OCI-LY1 (cell line): ENCODE measurements around the gene WNK1.

ENCODE experiments used
- H2AFZ ChIP-seq: fragments of 200-600 bp; sonication (generic), shearing (Covaris generic); 2 replicates; pipeline ENCODE4 v1.6.0; 2014; ENCODE audit warnings: antibody characterized with exemption, mild to moderate bottlenecking, low read length
- H3F3A ChIP-seq: fragments of 200-600 bp; sonication (generic), shearing (Covaris generic); 2 replicates; pipeline ENCODE4 v1.6.0; 2014; ENCODE audit warnings: mild to moderate bottlenecking, antibody characterized with exemption, low read length, moderate library complexity; ENCODE audit not compliant: insufficient read depth
- H3K27ac ChIP-seq: fragments of 200-600 bp; sonication (generic); 2 replicates; pipeline ENCODE4 v1.5.1; 2014; ENCODE audit warnings: low read length, mixed run types, mild to moderate bottlenecking, low read depth; ENCODE audit not compliant: poor library complexity, severe bottlenecking
- H3K27me3 ChIP-seq: fragments of 200-600 bp; sonication (generic); 2 replicates; pipeline ENCODE4 v1.6.0; 2014; ENCODE audit warnings: antibody characterized with exemption, mild to moderate bottlenecking, low read length, moderate library complexity; ENCODE audit not compliant: insufficient read depth
- H3K36me3 ChIP-seq: fragments of 200-600 bp; sonication (generic); 2 replicates; pipeline ENCODE4 v1.6.1; 2014; ENCODE audit warnings: mild to moderate bottlenecking, antibody characterized with exemption, low read length, moderate library complexity, mixed read lengths; ENCODE audit not compliant: insufficient read depth
- H3K4me1 ChIP-seq: fragments of 200-600 bp; sonication (generic); 2 replicates; pipeline ENCODE4 v1.5.1; 2014; ENCODE audit warnings: mild to moderate bottlenecking, low read length, moderate library complexity; ENCODE audit not compliant: insufficient read depth, severe bottlenecking
- H3K4me2 ChIP-seq: fragments of 200-600 bp; sonication (generic), shearing (Covaris generic); 2 replicates; pipeline ENCODE4 v1.6.1; 2014; ENCODE audit warnings: low read length
- H3K4me3 ChIP-seq: fragments of 200-600 bp; sonication (generic); 2 replicates; pipeline ENCODE4 v1.5.1; 2014; ENCODE audit warnings: low read length, low read depth, mild to moderate bottlenecking, mixed read lengths; ENCODE audit not compliant: poor library complexity, severe bottlenecking
- H3K79me2 ChIP-seq: fragments of 200-600 bp; shearing (Covaris generic); 2 replicates; pipeline ENCODE4 v1.6.1; 2016; ENCODE audit warnings: mixed run types, low read length, mixed read lengths; ENCODE audit not compliant: insufficient read depth
- H3K9ac ChIP-seq: fragments of 200-600 bp; sonication (generic), shearing (Covaris generic); 2 replicates; pipeline ENCODE4 v1.6.1; 2014; ENCODE audit warnings: mild to moderate bottlenecking, low read length, mixed read lengths
- H3K9me2 ChIP-seq: fragments of 200-600 bp; sonication (generic), shearing (Covaris generic); 2 replicates; pipeline ENCODE4 v1.6.1; 2014; ENCODE audit warnings: low read depth, mild to moderate bottlenecking, low read length, mixed read lengths
- H3K9me3 ChIP-seq: fragments of 200-600 bp; shearing (Covaris generic); 2 replicates; pipeline ENCODE4 v1.6.1; 2014; ENCODE audit warnings: low read length, mixed read lengths
- H4K20me1 ChIP-seq: fragments of 200-600 bp; sonication (generic), shearing (Covaris generic); 2 replicates; pipeline ENCODE4 v1.6.0; 2016; ENCODE audit warnings: mild to moderate bottlenecking, low read length; ENCODE audit not compliant: insufficient read depth
- EZH2 ChIP-seq: fragments of 200-600 bp; sonication (generic), shearing (Covaris generic); IDR thresholded peaks from 2 replicates; pipeline ENCODE4 v1.8.0; 2017; ENCODE audit warnings: borderline replicate concordance, mixed run types, mild to moderate bottlenecking, antibody characterized with exemption, low read length, moderate library complexity, mixed read lengths
- TF ChIP-seq, protein P1 (sequence below): fragments of 200-600 bp; sonication (generic), shearing (Covaris generic); IDR thresholded peaks from 2 replicates; pipeline ENCODE4 v1.5.1; 2017; ENCODE audit warnings: mild to moderate bottlenecking, antibody characterized with exemption, low read length, moderate library complexity, mixed read lengths

WNK1 gene

DNA sequence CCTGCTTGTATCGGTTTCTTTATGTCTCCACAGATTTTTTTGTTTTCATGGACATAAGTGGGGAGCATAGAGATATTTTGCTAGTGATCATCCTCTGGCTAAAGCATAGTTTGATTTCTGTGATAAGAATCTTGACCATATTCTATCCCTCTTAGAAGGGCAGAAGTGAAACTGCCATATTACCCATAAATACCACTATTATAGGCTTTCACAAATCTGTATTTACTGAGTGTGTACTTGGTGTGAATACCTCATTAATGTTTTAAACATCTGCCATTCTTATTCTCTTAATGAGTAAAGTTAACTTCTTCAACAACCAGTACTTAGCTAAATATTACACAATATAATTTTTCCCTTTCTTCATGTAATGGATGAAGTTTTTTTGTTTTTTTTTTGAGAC, 16.1 kb downstream of the WNK1 start:
- Histone ChIP-seq H2AFZ (no peak overlapping the region), H3F3A (no peaks in the 10 kb centered on the region), H4K20me1 (no peaks in the 10 kb centered on the region), H3K9me2 (no peaks in the 10 kb centered on the region), H3K27me3 (no peaks in the 10 kb centered on the region), H3K4me1 (peaks cover 38% of the 10 kb centered on the region), H3K27ac (peak overlapping the region; percentile 4), H3K4me2 (no peak overlapping the region), H3K36me3 (peaks cover 12% of the 10 kb centered on the region; the same call in 1 of the 2 replicates), H3K79me2 (peaks cover 92% of the 10 kb centered on the region), H3K4me3 (no peak overlapping the region), H3K9ac (no peak overlapping the region), H3K9me3 (no peaks in the 10 kb centered on the region)
- TF ChIP-seq EZH2, result no peak
- TF ChIP-seq, protein P1, sequence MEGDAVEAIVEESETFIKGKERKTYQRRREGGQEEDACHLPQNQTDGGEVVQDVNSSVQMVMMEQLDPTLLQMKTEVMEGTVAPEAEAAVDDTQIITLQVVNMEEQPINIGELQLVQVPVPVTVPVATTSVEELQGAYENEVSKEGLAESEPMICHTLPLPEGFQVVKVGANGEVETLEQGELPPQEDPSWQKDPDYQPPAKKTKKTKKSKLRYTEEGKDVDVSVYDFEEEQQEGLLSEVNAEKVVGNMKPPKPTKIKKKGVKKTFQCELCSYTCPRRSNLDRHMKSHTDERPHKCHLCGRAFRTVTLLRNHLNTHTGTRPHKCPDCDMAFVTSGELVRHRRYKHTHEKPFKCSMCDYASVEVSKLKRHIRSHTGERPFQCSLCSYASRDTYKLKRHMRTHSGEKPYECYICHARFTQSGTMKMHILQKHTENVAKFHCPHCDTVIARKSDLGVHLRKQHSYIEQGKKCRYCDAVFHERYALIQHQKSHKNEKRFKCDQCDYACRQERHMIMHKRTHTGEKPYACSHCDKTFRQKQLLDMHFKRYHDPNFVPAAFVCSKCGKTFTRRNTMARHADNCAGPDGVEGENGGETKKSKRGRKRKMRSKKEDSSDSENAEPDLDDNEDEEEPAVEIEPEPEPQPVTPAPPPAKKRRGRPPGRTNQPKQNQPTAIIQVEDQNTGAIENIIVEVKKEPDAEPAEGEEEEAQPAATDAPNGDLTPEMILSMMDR, result no peak

DNA sequence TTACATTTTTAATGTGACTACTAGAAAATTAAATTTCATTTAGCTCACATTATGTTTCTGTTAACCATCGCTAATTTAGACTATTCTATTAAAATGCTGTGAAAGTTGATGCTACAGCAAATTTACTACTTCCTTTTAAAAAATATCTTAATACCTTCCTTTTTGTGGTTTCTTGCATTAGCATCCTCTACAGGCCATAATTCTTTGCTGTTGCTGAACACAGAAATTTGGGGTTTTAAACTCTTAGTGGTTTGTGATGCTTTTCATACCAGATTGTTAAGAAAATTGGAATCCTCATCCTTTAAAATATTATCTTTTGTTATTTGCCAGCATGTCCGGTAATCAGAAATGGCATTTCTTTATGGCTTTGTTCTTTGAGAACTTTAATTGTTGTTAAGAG, 18.1 kb downstream of the WNK1 start:
- Histone ChIP-seq H3K4me3 (no peak overlapping the region), H3F3A (0 out of 2 replicates have a peak, but pooled peaks cover 3% of the 10 kb centered on the region), H3K79me2 (peaks cover 94% of the 10 kb centered on the region), H3K27ac (no peak overlapping the region), H2AFZ (no peak overlapping the region), H3K4me2 (0 out of 2 replicates have a peak overlapping the region, but pooled peaks have one; percentile 17), H3K9me3 (no peaks in the 10 kb centered on the region), H3K9me2 (no peaks in the 10 kb centered on the region), H4K20me1 (no peaks in the 10 kb centered on the region), H3K36me3 (peaks cover 8% of the 10 kb centered on the region; the same call in 1 of the 2 replicates), H3K4me1 (peaks cover 54% of the 10 kb centered on the region), H3K27me3 (no peaks in the 10 kb centered on the region), H3K9ac (no peak overlapping the region)
- TF ChIP-seq EZH2, result no peak
- TF ChIP-seq, protein P1, result no peak

DNA sequence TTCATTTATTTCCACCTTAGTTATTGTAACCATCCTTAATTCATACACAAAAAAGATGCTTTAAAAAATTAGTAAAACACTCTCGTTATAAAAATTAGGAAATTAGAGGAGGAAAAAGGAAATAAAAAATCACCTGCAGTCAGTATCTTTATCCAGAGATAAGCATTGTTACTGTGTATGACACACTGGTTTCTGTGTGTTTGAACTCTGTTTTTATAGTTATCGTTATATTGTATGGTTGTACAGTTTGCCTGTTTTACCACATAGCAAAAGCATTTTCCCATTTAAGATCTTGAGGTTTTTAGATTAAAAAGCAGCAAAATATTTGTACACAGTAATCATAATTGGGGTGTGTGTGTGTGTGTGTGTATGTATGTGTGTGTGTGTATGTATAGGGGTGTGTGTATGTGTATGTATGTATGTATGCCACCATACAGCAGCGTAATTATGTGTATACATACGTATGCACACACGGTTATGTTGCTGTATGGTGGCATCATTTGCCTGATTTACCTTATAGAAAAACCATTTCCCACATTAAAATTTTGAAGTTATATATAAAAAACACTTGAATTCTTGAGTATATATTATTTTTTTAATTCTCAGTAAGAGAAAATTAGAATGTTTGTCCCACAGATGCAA, 19.8 kb downstream of the WNK1 start:
- TF ChIP-seq, protein P1, result no peak
- TF ChIP-seq EZH2, result no peak
- H2AFZ ChIP-seq, result no peak overlapping the region
- peaks cover 59% of the 10 kb centered on the region for H3K4me1 ChIP-seq
- peaks cover 93% of the 10 kb centered on the region for H3K79me2 ChIP-seq
- H3K27me3 ChIP-seq, result no peaks in the 10 kb centered on the region
- no peak overlapping the region for H3K27ac ChIP-seq
- no peaks in the 10 kb centered on the region for H4K20me1 ChIP-seq
- 0 out of 2 replicates have a peak, but pooled peaks cover 3% of the 10 kb centered on the region for H3F3A ChIP-seq
- no peak overlapping the region for H3K4me3 ChIP-seq
- H3K4me2 ChIP-seq, result no peak overlapping the region
- no peak overlapping the region for H3K9ac ChIP-seq
- no peaks in the 10 kb centered on the region for H3K9me2 ChIP-seq
- H3K9me3 ChIP-seq, result no peaks in the 10 kb centered on the region
- peaks cover 11% of the 10 kb centered on the region for H3K36me3 ChIP-seq
